ENCODE data around the gene CYB5D1. TPM values are rescaled to one million over a fixed set of nuclear protein-coding genes. Genes with fewer than 3 reads are reported as not detected.

Gene CYB5D1
- total RNA-seq, 1 donor: 11.2 TPM

- H3K4me3 ChIP-seq (ENCODE audit: low read depth, low read length): no peak overlapping the region
- TF ChIP-seq CTCF (IDR thresholded peaks at IDR 0.05; ENCODE audit: insufficient read depth, low read length): no peak
- DNase-seq (ENCODE audit: low read depth): no peak
Observed at GRCh38 chr17:7849751-7850504, 7.9 kb upstream of the CYB5D1 start.

- H3K4me3 ChIP-seq (ENCODE audit: low read depth, low read length): no peak overlapping the region
- DNase-seq (ENCODE audit: low read depth): no peak
- TF ChIP-seq CTCF (IDR thresholded peaks at IDR 0.05; ENCODE audit: insufficient read depth, low read length): no peak
Observed at GRCh38 chr17:7850701-7851437, 6.9 kb upstream of the CYB5D1 start.

- TF ChIP-seq CTCF (IDR thresholded peaks at IDR 0.05; ENCODE audit: insufficient read depth, low read length): peak; percentile 94
- DNase-seq (ENCODE audit: low read depth): peak; percentile 83
- no peak overlapping the region for H3K4me3 ChIP-seq (ENCODE audit: low read depth, low read length)
Observed at GRCh38 chr17:7851438-7852261, 6.2 kb upstream of the CYB5D1 start.

- TF ChIP-seq CTCF (IDR thresholded peaks at IDR 0.05; ENCODE audit: insufficient read depth, low read length): no peak
- H3K4me3 ChIP-seq (ENCODE audit: low read depth, low read length): no peak overlapping the region
- no peak for DNase-seq (ENCODE audit: low read depth)
Observed at GRCh38 chr17:7852262-7852670, 5.5 kb upstream of the CYB5D1 start.

- DNase-seq (ENCODE audit: low read depth): no peak
- no peak for TF ChIP-seq CTCF (IDR thresholded peaks at IDR 0.05; ENCODE audit: insufficient read depth, low read length)
- no peak overlapping the region for H3K4me3 ChIP-seq (ENCODE audit: low read depth, low read length)
Observed at GRCh38 chr17:7852919-7853690, 4.7 kb upstream of the CYB5D1 start.

GRCh38 chr17:7853691-7854038, 4.1 kb upstream of the CYB5D1 start:
- H3K4me3 ChIP-seq (ENCODE audit: low read depth, low read length): no peak overlapping the region
- DNase-seq (ENCODE audit: low read depth): no peak
- TF ChIP-seq CTCF (IDR thresholded peaks at IDR 0.05; ENCODE audit: insufficient read depth, low read length): no peak
